ENCODE results near the gene RORC.

RORC gene

DNA sequence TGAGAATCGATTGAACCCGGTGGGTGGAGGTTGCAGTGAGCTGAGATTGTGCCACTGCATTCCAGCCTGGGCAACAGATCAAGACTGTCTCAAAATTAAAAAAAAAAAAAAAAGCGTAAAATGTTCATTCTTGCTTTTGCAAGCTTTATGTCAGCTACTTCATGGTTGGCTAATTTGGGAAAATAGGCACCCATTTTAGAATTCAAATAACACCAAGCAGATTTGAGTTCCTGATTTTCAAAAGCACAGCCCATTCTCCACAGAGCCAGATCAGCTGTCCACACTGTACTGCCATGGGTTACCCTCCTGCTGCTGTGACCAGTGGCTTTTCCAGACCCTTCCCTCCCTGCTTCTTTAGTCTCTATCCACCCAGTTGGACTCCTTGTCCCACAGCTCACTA lies 17.5 kb upstream of the RORC start:
- DNase-seq (ENCODE audit: low read depth, low spot score) = no peak

DNA sequence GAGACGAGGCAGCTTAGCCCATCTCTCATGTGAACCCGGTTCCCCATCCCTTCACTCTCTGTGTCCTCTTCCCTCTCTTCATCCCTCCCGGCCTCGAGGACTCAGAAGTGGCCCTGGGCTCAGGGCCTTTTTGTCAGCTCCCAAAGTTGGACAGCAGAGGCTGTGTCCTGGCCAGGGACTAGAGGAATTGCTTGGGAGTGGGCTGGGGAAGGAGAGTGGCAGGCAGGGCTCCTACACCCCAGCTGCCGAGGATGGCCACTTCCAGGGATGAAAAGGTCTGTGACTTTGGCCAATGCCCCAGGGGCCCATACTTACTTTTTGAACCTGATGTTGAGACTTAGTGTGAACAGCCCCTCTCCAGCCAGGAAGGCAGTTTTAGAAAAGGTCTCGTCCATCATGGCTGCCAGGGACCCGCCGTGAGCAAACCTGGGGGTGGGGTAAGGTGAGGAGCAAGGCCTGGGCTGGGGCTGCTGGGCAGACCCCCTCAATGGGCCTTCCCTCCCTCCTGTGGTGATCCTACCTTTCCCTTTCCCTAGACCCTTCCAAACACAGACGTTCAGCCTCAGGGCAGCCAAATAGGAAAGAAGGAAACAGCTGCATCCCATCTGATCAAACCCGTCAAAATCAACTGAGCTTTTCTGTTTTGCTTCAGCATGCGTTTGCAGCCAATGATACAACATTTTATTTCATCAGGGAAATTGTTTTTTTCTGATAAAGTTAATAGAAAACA lies 16.4 kb upstream of the RORC start:
- DNase-seq (ENCODE audit: low read depth, low spot score) = no peak

DNA sequence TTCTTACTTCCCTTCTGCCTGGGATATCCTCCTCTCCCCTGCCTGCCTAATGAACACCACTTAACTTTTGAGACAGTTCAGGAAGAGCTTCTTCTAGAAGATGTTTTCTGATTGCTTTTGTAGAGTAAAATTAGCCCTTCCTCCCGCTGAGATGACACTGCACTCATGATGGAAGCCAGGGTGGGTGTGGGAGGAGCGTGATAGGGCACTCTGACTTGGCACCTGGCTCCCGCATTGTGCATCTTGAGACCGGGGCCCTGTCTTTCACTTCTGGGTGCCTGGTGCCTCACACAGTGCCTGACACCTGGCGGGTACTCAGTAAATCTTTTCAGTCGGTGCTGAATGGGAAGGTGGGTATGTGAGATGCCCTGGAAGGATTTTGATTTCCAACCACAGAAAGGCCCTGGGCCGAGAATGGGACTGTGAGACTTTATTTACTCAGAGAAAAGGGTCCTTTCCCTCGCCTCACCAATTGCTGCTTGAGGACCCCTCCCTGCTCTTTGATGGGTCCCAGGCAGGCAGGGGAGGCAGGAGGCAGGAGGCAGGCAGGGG lies 15.2 kb upstream of the RORC start:
- no peak for DNase-seq (ENCODE audit: low read depth, low spot score)

DNA sequence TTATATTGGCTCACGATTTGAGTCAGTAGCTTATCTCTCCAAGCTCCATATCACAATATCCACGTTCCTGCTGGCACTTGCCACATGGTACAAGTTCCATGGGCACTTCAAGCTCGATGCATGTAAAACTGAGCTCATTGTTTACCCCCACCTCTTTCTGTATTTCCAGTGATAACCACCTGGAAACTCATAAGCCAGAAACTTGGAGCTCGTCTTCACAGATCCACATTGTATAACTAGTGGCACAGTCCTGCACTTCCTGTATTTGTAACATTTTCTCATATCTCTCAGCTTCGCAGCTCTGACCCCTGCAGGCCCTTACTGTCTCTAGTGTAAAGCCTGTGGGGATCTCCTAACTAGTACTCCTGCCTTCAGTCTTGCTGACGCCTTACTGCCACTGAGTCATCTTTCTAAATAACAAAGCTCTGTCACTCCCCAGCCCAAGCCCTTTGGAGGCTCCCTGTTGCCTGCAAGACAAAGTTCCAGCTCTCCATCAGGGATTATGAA lies 14.5 kb upstream of the RORC start:
- no peak for DNase-seq (ENCODE audit: low read depth, low spot score)

DNA sequence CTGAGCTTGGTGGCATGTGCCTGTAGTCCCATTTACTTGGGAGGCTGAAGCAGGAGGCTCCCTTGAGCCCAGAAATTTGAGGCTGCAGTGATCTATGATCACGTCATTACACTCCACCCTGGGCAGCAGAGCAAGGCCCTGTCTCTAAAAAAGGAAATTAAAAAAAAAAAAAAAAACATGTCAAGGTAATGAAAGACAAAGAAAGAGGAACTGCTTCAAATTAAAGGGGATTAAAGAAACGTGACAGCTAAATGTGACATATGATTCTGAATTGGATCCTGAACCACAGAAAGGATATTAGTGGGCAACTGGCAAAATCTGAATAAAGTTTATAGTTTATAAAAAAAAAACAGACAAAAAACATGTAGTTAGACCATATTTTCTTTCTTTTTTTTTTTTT lies 11.8 kb upstream of the RORC start:
- no peak for DNase-seq (ENCODE audit: low read depth, low spot score)

DNA sequence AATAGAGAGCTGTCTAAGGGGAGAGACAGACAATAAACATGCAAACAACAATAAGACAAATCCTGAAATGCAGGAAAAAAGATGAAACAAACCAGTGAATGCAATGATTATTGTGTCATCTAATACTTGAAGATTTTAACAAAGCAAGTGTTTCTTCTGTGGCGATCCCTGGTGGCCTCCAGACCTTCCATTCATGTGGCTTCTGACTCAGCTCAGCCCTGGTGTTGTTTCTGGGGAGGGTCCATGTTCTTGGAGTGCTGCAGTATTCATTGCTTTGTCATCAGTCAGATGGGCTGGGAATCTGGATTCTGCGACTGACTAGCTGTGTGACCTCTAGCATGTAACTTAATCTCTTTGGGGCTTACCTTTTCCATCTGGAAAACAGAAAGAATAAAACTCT lies 9.5 kb upstream of the RORC start:
- peak; percentile 12 for DNase-seq (ENCODE audit: low read depth, low spot score)

DNA sequence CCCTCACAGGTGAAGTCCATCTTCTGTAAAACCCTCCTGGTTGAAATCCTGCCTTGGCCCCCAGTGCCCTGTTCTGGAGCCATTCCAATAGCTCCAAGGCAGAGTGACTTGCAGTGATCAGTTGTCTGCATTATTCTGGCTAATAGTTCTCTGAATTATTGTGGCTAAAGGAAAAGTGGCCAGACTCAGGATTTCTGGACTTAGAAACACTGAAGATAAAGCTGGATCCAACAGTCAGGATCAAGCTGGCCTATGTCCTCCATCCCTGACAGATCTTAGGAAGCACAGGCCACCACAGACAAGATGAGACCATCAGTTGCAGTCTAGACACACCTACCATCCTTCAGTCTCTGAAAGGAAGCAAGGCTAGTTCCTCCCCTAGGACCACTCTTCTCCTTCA lies 8.8 kb upstream of the RORC start:
- no peak for DNase-seq (ENCODE audit: low read depth, low spot score)

DNA sequence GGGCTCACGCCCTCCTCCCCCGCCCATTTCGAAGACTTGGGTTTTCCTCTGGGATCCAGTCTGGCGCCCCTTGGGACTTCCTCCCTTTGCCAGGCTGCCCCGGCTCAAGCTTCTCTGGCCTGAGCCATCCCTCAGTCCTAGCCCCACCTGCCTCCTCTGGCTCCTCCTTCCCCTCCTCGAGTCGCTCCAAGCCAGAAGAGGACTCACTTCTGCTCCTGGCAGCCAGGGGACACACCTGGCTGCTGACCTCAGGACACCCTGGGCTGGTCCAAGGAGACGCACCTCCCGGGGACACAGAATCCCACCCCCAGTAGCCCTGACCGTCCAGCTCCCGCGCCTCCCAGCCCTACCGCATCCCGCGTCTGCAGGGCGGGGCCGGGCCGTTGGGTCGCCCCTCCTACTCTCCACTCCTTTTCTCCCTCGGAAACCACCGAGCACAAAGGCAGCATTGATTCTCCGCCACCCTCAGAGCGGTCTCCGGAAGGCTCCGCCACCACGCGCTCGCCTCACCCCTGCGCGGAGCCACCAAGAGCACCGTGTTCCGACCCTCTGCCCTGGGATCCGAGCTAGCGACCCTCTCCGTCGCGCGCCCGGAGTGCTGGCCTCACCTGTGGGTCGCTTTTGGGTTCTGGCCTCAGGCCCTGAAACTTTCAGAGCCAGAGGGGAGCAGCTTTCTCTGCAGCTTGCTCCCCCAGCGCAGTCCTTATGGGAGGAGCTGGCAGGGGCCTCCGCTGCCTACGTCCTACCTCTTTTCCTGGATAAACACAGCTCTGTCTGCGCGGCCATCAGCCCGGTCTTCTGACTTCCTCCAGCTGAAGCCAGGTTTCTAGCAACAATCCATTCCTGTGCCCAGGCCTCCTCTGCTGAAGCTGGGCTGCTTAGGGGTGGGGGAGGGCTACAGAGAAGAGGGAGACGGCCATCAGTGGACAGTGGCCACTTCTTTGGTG lies 8.1 kb upstream of the RORC start, which contains the start of gene C2CD4D:
TSS of gene C2CD4D (minus strand) at position 364 of the 947 bp plus-strand sequence. CDS start 831 bp downstream, outside the sequence.
- DNase-seq (ENCODE audit: low read depth, low spot score) = no peak

DNA sequence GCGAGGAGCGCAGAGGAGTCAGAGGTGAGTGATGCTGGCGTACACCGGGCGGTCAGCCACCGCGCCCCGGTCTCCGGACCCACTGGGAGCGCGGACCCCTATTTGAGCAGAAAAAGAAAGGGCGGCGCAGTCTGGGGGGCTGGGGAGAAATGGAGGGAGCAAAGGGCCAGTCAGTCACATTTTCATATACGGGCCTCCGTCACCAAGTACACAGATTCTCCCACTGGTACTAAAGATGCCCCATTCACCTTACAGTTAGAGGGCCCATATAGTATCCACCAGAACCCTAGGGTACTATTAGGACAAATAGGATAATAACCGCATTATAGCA lies 7.4 kb upstream of the RORC start:
- DNase-seq (ENCODE audit: low read depth, low spot score) = no peak

DNA sequence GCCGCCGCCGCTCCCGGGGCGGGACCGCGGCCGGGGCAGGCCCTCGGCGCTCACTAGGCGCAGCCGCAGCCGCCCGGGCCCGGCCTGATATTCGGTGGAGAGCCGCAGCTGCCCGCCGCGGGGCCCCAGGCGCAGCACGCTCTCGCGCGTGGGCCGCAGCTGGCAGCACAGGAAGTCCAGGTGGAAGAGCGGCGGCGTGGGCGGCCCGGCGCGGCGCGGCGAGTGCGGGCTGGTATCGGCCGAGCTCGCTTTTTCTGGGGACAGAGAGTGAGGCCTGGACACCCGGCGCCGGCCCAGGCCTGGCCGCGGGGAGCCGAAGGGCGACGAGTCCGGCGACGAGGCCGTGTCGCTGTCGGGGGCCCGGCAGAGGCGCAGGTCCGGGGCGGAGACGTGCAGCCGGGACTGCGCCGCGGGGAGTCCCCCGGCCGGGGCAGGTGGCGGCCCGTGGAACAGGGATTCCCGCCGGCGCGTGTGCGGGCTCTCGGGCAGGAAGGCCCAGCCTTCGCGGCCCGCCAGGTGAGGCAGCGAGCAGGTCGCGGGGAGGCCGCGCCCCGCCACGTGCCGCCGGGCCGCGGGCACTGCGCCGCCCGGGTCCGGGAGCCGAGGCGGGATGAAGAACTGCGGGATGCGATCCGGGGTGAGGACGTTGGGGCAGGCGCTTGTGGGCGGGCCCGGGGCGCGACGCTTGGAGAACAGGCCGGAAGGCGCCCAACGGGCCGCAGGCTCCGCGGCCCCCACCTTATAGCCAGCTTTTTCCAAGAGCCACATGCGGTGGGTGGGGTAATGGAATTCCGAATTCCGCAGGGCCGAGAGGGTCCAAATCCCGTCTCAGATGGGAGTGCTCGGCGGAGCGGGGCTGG lies 6.8 kb upstream of the RORC start:
- no peak for DNase-seq (ENCODE audit: low read depth, low spot score)

DNA sequence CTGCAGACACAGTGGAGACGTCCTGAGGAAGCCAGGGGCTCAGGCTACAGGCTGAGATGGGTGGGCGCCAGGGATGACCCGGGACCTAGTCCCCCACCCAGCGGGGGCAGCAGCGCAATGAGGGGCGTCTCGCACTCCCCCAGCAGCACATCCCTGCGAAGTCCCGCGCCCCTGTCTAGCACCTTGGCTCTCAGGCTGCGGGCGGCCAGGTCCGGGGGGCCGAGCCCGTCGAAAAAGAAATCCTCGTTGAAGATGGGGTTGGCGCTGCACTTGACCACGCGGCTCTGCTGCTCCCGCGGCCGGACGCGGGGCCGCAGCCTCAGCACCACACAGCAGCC lies 6.3 kb upstream of the RORC start:
- no peak for DNase-seq (ENCODE audit: low read depth, low spot score)

DNA sequence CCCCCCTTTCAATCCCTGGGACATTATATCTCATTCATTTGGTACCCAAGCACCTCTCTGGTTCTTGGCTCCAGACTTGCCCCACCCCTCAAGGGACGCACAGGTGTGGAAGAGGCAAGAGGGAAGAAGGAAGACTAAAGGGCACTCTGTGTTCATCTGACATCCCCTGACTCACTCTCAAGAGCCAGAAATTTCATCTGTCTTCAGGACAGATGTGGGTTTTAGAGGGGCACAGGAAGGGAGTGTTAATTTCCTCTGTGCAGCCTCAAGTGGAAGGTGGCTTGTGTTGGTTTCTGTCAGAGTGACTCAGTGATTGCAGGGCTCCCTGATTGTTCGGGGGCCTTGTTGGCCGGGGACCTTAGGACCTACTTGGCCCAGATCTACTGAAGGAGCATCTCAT lies 5.6 kb upstream of the RORC start:
- no peak for DNase-seq (ENCODE audit: low read depth, low spot score)

DNA sequence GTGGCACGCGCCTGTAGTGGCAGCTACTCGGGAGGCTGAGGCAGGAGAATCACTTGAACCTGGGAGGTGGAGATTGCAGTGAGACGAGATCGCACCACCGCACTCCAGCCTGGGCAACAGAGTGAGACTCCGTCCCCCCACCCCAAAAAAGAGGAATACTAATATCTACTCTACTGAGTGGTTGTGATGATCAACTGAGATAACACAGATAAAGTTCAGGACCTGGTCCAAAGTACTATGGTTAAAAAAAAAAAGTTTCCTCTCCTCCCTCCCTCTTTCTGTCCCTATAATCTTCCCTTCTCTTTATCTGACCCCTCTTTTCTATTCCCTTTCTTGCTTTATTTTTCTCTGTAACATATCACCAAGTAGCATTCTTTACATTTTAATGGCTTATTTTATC lies 4.0 kb upstream of the RORC start:
- no peak for DNase-seq (ENCODE audit: low read depth, low spot score)

DNA sequence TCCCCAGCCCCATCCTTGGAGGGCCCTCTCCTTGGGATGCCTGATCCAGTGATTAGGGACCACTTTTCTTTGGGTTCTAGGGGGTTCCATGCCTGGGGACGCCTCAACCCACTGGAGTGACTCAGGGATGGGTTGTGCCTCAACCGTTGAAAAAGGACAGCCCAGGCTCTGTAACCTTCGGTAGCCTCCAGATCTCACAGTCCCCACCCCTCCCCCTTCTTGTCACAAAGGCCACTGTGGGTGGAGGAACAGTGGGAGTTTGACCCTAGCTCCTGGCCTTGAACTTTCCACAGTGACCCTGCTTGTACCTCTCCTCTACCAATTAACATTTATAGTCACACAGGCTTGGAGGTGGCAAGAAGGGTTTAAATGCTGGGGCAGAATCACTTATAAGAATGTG lies 2.6 kb upstream of the RORC start:
- no peak for DNase-seq (ENCODE audit: low read depth, low spot score)

DNA sequence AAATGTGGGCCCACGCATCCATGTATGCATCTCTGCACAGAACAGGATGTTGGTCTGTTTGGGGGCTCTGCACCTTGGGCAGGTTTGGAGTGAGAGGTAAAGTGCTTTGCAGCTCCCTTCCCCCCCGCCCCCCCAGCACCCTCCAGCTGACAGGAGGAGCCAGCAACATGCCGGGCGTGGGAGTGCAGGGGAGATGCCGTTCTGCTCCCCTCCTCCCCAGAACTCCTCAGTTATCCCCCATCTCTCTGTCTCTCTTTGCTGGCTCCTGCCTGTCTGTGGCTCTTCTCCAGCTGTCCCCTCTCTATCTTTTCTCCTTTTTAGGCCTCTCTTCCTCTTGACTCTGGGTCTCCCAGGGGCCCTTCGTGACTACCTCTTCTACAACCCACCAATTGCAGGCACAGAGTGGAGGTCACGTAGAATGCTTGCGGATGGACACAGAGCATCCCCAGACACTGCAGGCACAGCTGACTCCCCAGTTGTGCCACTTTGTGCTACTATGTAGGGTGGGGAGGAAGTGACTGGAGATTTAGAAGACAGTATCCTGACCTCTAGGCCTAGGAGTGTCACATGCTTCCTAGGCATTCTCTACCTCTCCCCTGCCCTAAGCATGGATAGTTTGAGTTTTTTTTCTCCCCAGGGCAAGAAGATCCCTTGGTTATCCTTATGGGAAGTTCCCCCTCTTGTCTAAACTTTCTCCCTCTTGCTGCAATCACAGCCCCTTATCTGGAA lies 1.7 kb upstream of the RORC start:
- no peak for DNase-seq (ENCODE audit: low read depth, low spot score)

DNA sequence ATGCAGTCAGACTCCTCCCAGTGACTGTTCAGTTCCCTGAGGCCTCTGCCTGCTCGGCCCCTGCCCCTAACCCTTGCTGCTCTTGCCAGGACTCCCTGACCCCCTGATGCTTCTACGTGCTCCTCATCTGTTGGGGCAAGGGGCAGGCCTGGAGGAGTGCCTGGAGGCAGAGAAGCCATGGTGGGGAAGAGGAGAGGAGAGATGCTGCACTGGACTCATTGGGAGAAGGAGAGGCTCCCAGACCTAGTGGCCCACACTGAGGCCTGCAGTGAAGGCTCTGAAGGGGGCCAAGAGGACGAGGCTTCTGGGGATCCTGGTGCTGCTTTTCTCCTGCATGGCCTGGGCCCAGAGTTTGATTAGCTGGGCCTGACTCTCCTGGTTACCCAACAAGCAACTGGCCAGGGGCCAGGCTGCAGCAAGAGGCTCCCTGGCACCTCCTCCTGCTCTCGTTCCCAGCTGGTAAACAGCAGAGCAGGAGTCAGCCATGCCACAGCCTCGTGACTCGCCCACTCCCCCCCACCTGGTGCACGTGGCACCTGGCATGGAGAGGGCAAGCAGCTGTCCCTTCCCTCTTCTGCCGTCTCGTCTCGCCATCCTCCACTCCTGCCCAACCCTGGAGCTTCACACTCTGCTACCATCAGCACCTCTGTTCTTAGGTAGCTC lies 847 bp upstream of the RORC start:
- DNase-seq (ENCODE audit: low read depth, low spot score) = no peak

DNA sequence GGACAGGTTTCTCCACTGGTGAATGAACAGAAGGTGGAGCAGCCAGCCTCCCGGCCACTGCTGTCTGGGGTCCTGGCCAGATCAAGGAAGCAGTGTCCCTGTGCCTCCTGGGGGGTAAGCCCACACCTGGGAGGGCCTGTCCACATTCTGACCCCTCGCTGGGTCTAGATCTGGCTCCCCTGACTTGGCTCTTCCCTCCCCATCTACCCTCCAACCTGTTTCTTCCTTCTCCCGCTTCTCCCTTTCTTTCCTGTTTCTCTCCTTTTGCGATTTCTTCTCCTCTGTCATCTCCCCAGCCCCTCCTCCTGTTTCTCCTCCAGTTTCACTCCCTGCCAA lies 378 bp downstream of the RORC start:
- DNase-seq (ENCODE audit: low read depth, low spot score) = no peak

DNA sequence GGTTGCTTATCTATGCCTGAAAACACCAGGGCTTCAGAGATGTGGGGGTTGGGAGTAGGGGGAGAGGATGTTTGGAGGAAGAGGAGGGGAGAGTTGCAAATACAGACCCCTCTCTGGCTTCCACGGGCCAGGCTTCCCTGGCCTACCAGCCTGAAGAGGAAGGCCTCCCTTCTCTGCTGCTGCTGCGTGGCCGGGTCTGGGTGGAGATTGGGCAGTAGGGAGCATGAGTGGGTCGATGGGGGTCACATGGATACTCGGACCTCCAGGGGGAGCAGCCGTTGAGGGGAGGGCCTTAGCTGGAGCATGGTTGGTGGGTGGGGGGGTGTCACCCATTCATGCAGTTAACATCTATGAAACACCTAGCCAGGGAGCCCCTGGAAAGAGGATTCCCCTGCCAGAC lies 1.5 kb downstream of the RORC start:
- no peak for DNase-seq (ENCODE audit: low read depth, low spot score)

DNA sequence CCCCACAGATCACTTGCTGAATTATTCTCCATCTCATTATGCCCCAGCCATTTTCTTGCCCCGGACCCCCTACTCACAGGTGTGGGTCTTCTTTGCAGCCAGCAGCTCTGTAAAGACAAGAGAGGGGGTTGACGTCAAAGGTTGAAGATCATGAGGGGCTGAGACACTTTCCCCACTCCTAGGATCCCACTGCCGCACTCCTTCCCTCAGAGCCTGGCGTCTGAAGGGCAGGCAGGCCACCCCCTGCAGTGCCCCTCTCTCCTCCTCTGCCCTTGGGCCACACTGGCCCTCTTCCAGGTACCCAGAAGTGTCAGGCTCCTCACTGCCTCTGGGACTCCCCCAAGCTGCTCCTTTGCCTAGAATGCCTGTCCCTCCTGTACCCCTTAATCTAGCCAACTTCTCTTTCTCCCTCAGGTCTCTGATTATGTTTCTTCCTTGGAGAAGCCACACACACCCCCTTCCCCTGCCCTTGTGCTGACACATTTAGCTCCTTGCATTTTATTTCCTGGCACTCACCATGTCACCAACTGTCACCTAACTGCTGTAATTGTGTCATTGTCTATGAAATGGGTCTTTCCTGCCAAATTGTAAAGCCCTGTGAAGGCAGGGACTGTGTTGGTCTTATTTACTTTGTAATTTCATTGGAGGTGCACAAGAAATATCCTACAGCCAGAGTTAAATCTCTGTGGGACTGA lies 2.1 kb downstream of the RORC start:
- no peak for DNase-seq (ENCODE audit: low read depth, low spot score)

DNA sequence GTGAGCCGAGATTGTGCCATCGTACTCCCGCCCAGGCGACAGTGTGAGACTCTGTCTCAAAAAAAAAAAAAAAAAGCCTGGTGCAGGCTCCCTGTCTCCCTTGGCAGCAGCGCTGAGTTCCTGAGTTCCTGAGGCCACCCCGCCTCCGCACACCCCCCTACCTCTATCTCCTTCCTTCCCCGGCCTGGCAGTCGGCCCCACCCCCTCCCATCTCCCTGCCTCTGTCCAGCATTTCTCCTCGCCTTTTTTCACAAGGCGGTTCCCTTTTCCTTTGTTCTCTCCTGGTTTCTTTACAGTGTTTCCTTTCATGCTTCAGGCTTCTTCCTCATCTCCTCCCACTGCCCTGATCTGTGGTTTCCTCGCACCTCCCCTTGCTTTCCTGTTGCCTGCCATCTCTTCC lies 2.7 kb downstream of the RORC start:
- DNase-seq (ENCODE audit: low read depth, low spot score) = no peak
